Panc1 (cell line): Measurements from ENCODE around the gene TNK1. TPM values are rescaled to one million over a fixed set of nuclear protein-coding genes. Genes with fewer than 3 reads are reported as not detected.

ENCODE experiments used
- ATAC-seq: fragments of 200-7000 bp; cut with Tn5 transposase; 2 replicates; pipeline ENCODE4 v1.9.1; 2020; ENCODE audit warnings: mild to moderate bottlenecking, moderate library complexity
- BruUV-seq: library from RNA; stranded (reverse); fragments of 400-500 nt; replicated peaks from 2 replicates; lab custom pipeline; 2021; lab: Mats Ljungman, UMichigan
- CTCF ChIA-PET: fragments of 300-600 bp; sonication (Branson Sonifier 250); formaldehyde crosslinking; loops from one replicate; lab custom pipeline; 2022; ENCODE audit warnings: antibody characterized with exemption; lab: Charles Lee
- POLR2A ChIA-PET: fragments of 300-600 bp; sonication (Branson Sonifier 250); formaldehyde crosslinking; loops from one replicate; lab custom pipeline; 2022; ENCODE audit warnings: antibody characterized with exemption; lab: Charles Lee
- DNase-seq: peaks from one replicate; pipeline ENCODE4 v3.0.0-alpha.2; 2010; ENCODE audit warnings: low read depth, low spot score
- H3K27ac ChIP-seq: 2 replicates; pipeline ENCODE4 v1.5.1; 2011; ENCODE audit warnings: mild to moderate bottlenecking, low read length, inconsistent platforms
- H3K27me3 ChIP-seq: fragments of 200-500 bp; sonication (Bioruptor generic); 2 replicates; pipeline ENCODE4 v1.6.0; 2014; ENCODE audit warnings: low read length, inconsistent platforms; ENCODE audit not compliant: control insufficient read depth, insufficient read depth
- H3K36me3 ChIP-seq: fragments of 200-500 bp; sonication (Bioruptor generic); 2 replicates; pipeline ENCODE4 v1.5.1; 2014; ENCODE audit warnings: inconsistent platforms, mild to moderate bottlenecking, low read length, moderate library complexity; ENCODE audit not compliant: control insufficient read depth, insufficient read depth
- H3K4me1 ChIP-seq: 2 replicates; pipeline ENCODE4 v1.5.1; 2011; ENCODE audit warnings: inconsistent platforms, mild to moderate bottlenecking, low read length, moderate library complexity; ENCODE audit not compliant: control insufficient read depth, insufficient read depth
- H3K4me3 ChIP-seq, 2 experiments: 2 replicates each; pipeline ENCODE4 v1.5.1; 2011 to 2012; ENCODE audit warnings: low read depth in 2 of 2, low read length in 2 of 2, mild to moderate bottlenecking in 2 of 2, inconsistent platforms in 1 of 2, moderate library complexity in 1 of 2
- H3K9me3 ChIP-seq: fragments of 200-500 bp; sonication (Bioruptor generic); 2 replicates; pipeline ENCODE4 v1.5.1; 2014; ENCODE audit warnings: low read depth, mild to moderate bottlenecking, inconsistent platforms, low read length, moderate library complexity; ENCODE audit not compliant: control insufficient read depth, insufficient read depth
- CTCF ChIP-seq: fragments of 450-650 bp; IDR thresholded peaks from 2 replicates; pipeline ENCODE4 v1.5.1; 2017; ENCODE audit warnings: mild to moderate bottlenecking
- POLR2AphosphoS5 ChIP-seq: IDR thresholded peaks from 2 replicates; pipeline ENCODE4 v1.6.1; 2012; ENCODE audit warnings: mild to moderate bottlenecking, low read depth, low read length, moderate library complexity
- SIN3A ChIP-seq: IDR thresholded peaks from 2 replicates; pipeline ENCODE4 v1.6.1; 2012; ENCODE audit warnings: low read depth, mild to moderate bottlenecking, low read length, moderate library complexity, borderline replicate concordance; ENCODE audit not compliant: insufficient read depth
- TCF7L2 ChIP-seq: IDR thresholded peaks from 2 replicates; pipeline ENCODE4 v1.6.1; 2011; ENCODE audit warnings: mild to moderate bottlenecking, low read depth, low read length, inconsistent platforms
- in situ Hi-C: cut with HindIII; loops from 2 replicates; pipeline ENCODE4 v1.10.0; 2016; ENCODE audit warnings: low sequenced_read_pairs, low pct_unique_long_range_greater_than_20kb
- intact Hi-C: fragments of 100-400 bp; cut with micrococcal nuclease; formaldehyde crosslinking; loops from one replicate; pipeline ENCODE4 v1.10.0; 2022; ENCODE audit not compliant: unreplicated experiment
- total RNA-seq: library from RNA; stranded (reverse); gene quantifications from one replicate; pipeline ENCODE4 v1.2.1, GENCODE V29; 2021; ENCODE audit not compliant: unreplicated experiment
- TF ChIP-seq, protein P1 (sequence below), 2 experiments: IDR thresholded peaks; 2 replicates each; pipeline ENCODE4 v1.6.1; 2011 to 2012; ENCODE audit warnings: low read depth in 2 of 2, control low read depth in 1 of 2, low read length in 1 of 2, mild to moderate bottlenecking in 1 of 2, moderate library complexity in 1 of 2; ENCODE audit not compliant: insufficient read depth in 1 of 2

TNK1 gene
- total RNA-seq, 1 experiment from 2014 or later, result 6.2 TPM

DNA sequence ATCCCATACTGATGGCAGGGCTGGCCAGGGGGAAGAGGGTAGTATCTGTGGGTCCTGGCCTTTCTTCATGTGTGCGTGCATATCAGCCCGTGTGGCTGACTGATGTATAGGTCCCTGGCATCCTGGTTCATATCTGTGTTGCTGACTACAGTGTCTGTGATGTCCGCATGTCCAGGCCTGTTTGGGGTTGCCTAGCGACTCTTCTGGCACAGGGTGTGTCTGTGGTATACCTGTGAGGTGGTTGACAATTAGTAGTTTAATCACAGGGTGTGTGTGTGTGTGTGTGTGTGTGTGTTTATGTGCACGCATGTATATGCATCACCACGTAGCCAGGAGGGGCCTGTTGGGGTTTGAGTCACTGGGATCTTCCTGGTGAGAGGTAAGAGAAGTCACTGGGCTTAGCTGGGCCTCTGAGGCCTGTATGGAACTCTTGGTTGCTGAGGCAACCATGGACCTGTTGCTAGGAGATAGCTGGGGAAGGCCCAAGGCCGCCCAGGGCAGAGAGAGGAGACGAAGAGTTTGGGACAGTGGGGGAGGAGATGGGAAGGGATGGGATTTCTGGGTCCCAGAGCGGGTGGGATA, 26.5 kb upstream of the TNK1 start:
- in situ Hi-C loops (no loop called here), intact Hi-C loops (loop anchor here (10.0 kb wide), 1 partner anchor 80 kb away; the partner anchor contains the start of genes FGF11 and TMEM102)
- H3K36me3 ChIP-seq, result no peaks in the 10 kb centered on the region; the same call in 1 of the 2 replicates
- H3K9me3 ChIP-seq, result no peaks in the 10 kb centered on the region
- ATAC-seq (no peak), DNase-seq (no peak)
- no peak overlapping the region for H3K27ac ChIP-seq
- peaks cover 9% of the 10 kb centered on the region for H3K4me1 ChIP-seq
- no TSS peak for BruUV-seq
- ChIA-PET POLR2A (interaction anchor here (1.4 kb wide), 1 partner anchor 81 kb away, joined by 4 read pairs; the partner anchor contains the start of gene TMEM102), CTCF (interaction anchor here (1.2 kb wide), 2 partner anchors 83 to 206 kb away, joined by 3 to 4 read pairs; no protein-coding TSS in a partner anchor)
- H3K27me3 ChIP-seq, result no peaks in the 10 kb centered on the region
- no peak overlapping the region for H3K4me3 ChIP-seq
- TF ChIP-seq TCF7L2 (no peak), POLR2AphosphoS5 (no peak), SIN3A (no peak), CTCF (no peak)
- TF ChIP-seq, protein P1, sequence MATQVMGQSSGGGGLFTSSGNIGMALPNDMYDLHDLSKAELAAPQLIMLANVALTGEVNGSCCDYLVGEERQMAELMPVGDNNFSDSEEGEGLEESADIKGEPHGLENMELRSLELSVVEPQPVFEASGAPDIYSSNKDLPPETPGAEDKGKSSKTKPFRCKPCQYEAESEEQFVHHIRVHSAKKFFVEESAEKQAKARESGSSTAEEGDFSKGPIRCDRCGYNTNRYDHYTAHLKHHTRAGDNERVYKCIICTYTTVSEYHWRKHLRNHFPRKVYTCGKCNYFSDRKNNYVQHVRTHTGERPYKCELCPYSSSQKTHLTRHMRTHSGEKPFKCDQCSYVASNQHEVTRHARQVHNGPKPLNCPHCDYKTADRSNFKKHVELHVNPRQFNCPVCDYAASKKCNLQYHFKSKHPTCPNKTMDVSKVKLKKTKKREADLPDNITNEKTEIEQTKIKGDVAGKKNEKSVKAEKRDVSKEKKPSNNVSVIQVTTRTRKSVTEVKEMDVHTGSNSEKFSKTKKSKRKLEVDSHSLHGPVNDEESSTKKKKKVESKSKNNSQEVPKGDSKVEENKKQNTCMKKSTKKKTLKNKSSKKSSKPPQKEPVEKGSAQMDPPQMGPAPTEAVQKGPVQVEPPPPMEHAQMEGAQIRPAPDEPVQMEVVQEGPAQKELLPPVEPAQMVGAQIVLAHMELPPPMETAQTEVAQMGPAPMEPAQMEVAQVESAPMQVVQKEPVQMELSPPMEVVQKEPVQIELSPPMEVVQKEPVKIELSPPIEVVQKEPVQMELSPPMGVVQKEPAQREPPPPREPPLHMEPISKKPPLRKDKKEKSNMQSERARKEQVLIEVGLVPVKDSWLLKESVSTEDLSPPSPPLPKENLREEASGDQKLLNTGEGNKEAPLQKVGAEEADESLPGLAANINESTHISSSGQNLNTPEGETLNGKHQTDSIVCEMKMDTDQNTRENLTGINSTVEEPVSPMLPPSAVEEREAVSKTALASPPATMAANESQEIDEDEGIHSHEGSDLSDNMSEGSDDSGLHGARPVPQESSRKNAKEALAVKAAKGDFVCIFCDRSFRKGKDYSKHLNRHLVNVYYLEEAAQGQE (IDR thresholded peaks at IDR 0.05; ENCODE audit: insufficient read depth in 1 of 2, low read depth in 2 of 2, low read length in 1 of 2), result no peak

- Histone ChIP-seq H3K9me3 (no peaks in the 10 kb centered on the region), H3K4me3 (no peak within 1 kb of the TSS), H3K27me3 (no peaks in the 10 kb centered on the region), H3K4me1 (peaks cover 6% of the 10 kb centered on the region), H3K36me3 (no peaks in the 10 kb centered on the region; the same call in 1 of the 2 replicates), H3K27ac (no peak within 1 kb of the TSS)
- ATAC-seq (no peak), DNase-seq (no peak)
- TF ChIP-seq SIN3A (no peak), TCF7L2 (no peak), POLR2AphosphoS5 (no peak), CTCF (no peak)
- TF ChIP-seq, protein P1 (IDR thresholded peaks at IDR 0.05; ENCODE audit: insufficient read depth in 1 of 2, low read depth in 2 of 2, low read length in 1 of 2), result no peak
- no TSS peak for BruUV-seq
- ChIA-PET POLR2A (no interaction called here), CTCF (interaction anchor here (1.0 to 2.2 kb wide), 3 partner anchors 39 to 205 kb away, joined by 4 to 11 read pairs (median 4); partner anchors contain the start of gene PLSCR3)
- in situ Hi-C loops (no loop called here), intact Hi-C loops (loop anchor here (10.0 kb wide), 1 partner anchor 80 kb away; the partner anchor contains the start of genes FGF11 and TMEM102)
Measured at GRCh38 chr17:7355053-7355452, 25.8 kb upstream of the TNK1 start, which contains the start of gene TMEM95. TMEM95 (plus strand) TSS chr17:7355156; CDS start chr17:7355205, 49 bp downstream.
